ENCODE data around the gene GRK4. TPM values are rescaled to one million over a fixed set of nuclear protein-coding genes. Genes with fewer than 3 reads are reported as not detected.

The GRK4 gene
- total and polyA plus RNA-seq, 2 of the 4 experiments (the other 2 are of a cell fraction), result 1.6 to 2.2 TPM

DNA sequence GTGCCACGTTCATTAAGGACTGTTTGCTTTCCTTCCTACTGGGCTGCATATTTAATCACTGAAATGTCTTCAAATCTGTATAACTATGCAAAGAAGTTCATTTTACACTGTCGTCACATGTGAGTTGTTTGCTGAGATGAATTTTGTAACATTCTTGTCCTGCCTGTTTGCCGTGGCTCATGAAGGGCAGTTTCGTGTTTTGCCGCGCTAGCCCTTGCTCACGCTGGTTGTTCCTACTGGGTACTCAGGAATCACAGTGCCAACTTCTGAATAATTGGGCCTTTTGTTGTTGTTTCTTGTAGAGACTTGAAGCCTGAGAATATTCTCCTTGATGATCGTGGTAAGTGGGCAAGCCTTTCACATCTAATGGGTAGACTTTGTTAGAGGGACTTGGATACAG lies 58.7 kb downstream of the GRK4 start:
- Histone ChIP-seq H2BK120ac (ENCODE audit: low read depth, low read length) (no peak overlapping the region), H3K18ac (ENCODE audit: low read depth, low read length) (no peak overlapping the region), H4K8ac (ENCODE audit: low read depth in 2 of 2, low read length in 2 of 2) (no peak overlapping the region), H4K20me1 (ENCODE audit: insufficient read depth, low read length) (no peaks in the 10 kb centered on the region), H3K14ac (replicated peaks; ENCODE audit: low read depth, low read length) (no peak overlapping the region), H4K5ac (ENCODE audit: low read depth, low read length) (no peak overlapping the region), H2BK20ac (ENCODE audit: low read depth, low read length) (no peak overlapping the region), H3K4me1 (ENCODE audit: control insufficient read depth, insufficient read depth, low read length) (no peaks in the 10 kb centered on the region), H3K36me3 (ENCODE audit: control insufficient read depth, insufficient read depth, low read length) (no peaks in the 10 kb centered on the region), H2BK5ac (ENCODE audit: low read depth, low read length, poor library complexity, severe bottlenecking) (no peak overlapping the region), H3K79me1 (ENCODE audit: low read depth in 1 of 2, low read length in 2 of 2) (no peaks in the 10 kb centered on the region), H3K9me1 (ENCODE audit: insufficient read depth, low read length) (no peaks in the 10 kb centered on the region), H4K91ac (ENCODE audit: insufficient read depth, low read depth, low read length) (no peak overlapping the region), H3K23ac (ENCODE audit: low read depth, low read length) (no peak overlapping the region), H3K4me2 (ENCODE audit: low read depth, low read length) (no peak overlapping the region), H2AK9ac (replicated peaks; ENCODE audit: low read depth, low read length, poor library complexity) (no peak overlapping the region), H3K9ac (ENCODE audit: low read depth, low read length) (no peak overlapping the region), H3K56ac (ENCODE audit: extremely low read depth, insufficient read depth, low read length) (no peak overlapping the region), H3K9me3 (ENCODE audit: control insufficient read depth, insufficient read depth, low read length) (peaks cover 7% of the 10 kb centered on the region), H2BK15ac (ENCODE audit: low read depth, low read length) (no peak overlapping the region), H3K27ac (ENCODE audit: insufficient read depth, low read length) (no peak overlapping the region), H2AK5ac (ENCODE audit: low read depth, low read length) (no peak overlapping the region), H3K4me3 (ENCODE audit: insufficient read depth, low read depth, low read length) (no peak overlapping the region), H3K27me3 (ENCODE audit: control insufficient read depth, insufficient read depth, low read length) (peaks cover 37% of the 10 kb centered on the region), H3K4ac (ENCODE audit: low read depth, low read length) (no peak overlapping the region), H2AFZ (replicated peaks; ENCODE audit: low read length, poor library complexity) (no peak overlapping the region)
- ChIA-PET CTCF (no interaction called here), POLR2A (ENCODE audit: unreplicated experiment) (no interaction called here)
- in situ Hi-C loops (cut with MboI; ENCODE audit: low sequenced_read_pairs) (no loop called here), intact Hi-C loops (cut with micrococcal nuclease) (no loop called here), dilution Hi-C loops (cut with HindIII; ENCODE audit: low sequenced_read_pairs, unreplicated experiment) (no loop called here)
- no peak for DNase-seq
- BruUV-seq (replicated peaks), result no TSS peak
- 76% methylated on average over 5 of the region's 8 CpGs; no CpG with 5 or more reads in 1 of the 2 experiments for WGBS, 2 experiments (ENCODE audit: extremely low coverage in 2 of 2, insufficient read length in 1 of 2)
- TF ChIP-seq MAFK (IDR thresholded peaks at IDR 0.05; ENCODE audit: low read depth, low read length) (no peak), FOS (IDR thresholded peaks at IDR 0.05; ENCODE audit: low read depth, low read length) (no peak), MXI1 (IDR thresholded peaks at IDR 0.05; ENCODE audit: borderline replicate concordance, low read depth, low read length) (no peak), CHD1 (IDR thresholded peaks at IDR 0.05; ENCODE audit: low read depth, low read length) (no peak), POLR2A (IDR thresholded peaks at IDR 0.05; ENCODE audit: low read depth, low read length) (no peak), RAD21 (IDR thresholded peaks at IDR 0.05; ENCODE audit: low read length) (no peak), BHLHE40 (IDR thresholded peaks at IDR 0.05; ENCODE audit: low read depth, low read length) (no peak), NFE2L2 (IDR thresholded peaks at IDR 0.05; ENCODE audit: low read depth, low read length) (no peak), MAZ (IDR thresholded peaks at IDR 0.05; ENCODE audit: borderline replicate concordance, low read depth, low read length) (no peak), CEBPB (IDR thresholded peaks at IDR 0.05; ENCODE audit: low read depth, low read length) (no peak), RCOR1 (IDR thresholded peaks at IDR 0.05; ENCODE audit: insufficient replicate concordance, low read length) (no peak), RFX5 (IDR thresholded peaks at IDR 0.05; ENCODE audit: low read depth, low read length) (no peak), SMC3 (IDR thresholded peaks at IDR 0.05; ENCODE audit: low read depth, low read length) (no peak)
- TF ChIP-seq, protein P1, sequence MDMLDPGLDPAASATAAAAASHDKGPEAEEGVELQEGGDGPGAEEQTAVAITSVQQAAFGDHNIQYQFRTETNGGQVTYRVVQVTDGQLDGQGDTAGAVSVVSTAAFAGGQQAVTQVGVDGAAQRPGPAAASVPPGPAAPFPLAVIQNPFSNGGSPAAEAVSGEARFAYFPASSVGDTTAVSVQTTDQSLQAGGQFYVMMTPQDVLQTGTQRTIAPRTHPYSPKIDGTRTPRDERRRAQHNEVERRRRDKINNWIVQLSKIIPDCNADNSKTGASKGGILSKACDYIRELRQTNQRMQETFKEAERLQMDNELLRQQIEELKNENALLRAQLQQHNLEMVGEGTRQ (IDR thresholded peaks at IDR 0.05; ENCODE audit: low read depth, low read length), result no peak
- TF ChIP-seq, protein P2, sequence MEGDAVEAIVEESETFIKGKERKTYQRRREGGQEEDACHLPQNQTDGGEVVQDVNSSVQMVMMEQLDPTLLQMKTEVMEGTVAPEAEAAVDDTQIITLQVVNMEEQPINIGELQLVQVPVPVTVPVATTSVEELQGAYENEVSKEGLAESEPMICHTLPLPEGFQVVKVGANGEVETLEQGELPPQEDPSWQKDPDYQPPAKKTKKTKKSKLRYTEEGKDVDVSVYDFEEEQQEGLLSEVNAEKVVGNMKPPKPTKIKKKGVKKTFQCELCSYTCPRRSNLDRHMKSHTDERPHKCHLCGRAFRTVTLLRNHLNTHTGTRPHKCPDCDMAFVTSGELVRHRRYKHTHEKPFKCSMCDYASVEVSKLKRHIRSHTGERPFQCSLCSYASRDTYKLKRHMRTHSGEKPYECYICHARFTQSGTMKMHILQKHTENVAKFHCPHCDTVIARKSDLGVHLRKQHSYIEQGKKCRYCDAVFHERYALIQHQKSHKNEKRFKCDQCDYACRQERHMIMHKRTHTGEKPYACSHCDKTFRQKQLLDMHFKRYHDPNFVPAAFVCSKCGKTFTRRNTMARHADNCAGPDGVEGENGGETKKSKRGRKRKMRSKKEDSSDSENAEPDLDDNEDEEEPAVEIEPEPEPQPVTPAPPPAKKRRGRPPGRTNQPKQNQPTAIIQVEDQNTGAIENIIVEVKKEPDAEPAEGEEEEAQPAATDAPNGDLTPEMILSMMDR (conservative IDR thresholded peaks at IDR 0.05; ENCODE audit: low read depth, low read length), result no peak
- TF ChIP-seq, protein P3, sequence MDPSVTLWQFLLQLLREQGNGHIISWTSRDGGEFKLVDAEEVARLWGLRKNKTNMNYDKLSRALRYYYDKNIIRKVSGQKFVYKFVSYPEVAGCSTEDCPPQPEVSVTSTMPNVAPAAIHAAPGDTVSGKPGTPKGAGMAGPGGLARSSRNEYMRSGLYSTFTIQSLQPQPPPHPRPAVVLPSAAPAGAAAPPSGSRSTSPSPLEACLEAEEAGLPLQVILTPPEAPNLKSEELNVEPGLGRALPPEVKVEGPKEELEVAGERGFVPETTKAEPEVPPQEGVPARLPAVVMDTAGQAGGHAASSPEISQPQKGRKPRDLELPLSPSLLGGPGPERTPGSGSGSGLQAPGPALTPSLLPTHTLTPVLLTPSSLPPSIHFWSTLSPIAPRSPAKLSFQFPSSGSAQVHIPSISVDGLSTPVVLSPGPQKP (IDR thresholded peaks at IDR 0.05; ENCODE audit: borderline replicate concordance, low read depth, low read length), result no peak
- no peak for ATAC-seq (ENCODE audit: low read depth)
